ENCODE measurements around the gene CADM4. TPM values are rescaled to one million over a fixed set of nuclear protein-coding genes. Genes with fewer than 3 reads are reported as not detected.
A peak's percentile ranks its signal among the peaks of the same experiment; 100 is the strongest.

Gene CADM4
- total and polyA plus RNA-seq, 9 of the 15 experiments (the other 6 are each of a cell fraction or from before 2014, with no cell fraction given), result 0.03 to 4.6 (median 1.3) TPM

DNA sequence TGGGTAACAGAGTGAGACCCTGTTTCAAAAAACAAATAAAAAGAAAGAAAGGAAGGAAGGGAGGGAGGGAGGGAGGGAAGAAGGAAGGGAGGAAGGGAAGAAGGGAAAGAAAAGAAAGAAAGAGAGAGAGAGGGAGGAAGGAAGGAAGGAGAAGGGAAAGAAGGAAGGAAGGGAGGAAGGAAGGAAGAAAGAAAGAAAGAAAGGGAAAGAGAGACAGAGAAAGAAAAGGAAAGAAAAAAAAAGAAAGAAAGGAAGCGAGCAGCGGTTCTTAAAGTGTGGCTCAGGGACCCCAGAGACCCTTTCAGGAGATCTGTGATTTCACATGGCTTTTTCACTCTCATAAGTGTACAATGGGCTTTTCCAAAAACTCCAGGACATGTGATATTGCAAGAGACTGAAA, 9.9 kb upstream of the CADM4 start:
- intact Hi-C loops (cut with micrococcal nuclease) (no loop called here), in situ Hi-C loops (cut with MboI) (no loop called here)
- Histone ChIP-seq H3K9ac (ENCODE audit: insufficient read depth in 1 of 2, low read depth in 2 of 2, low read length in 2 of 2) (no peak overlapping the region), H3K4me1 (replicated peaks in 1 of 2; ENCODE audit: control insufficient read depth in 2 of 2, insufficient read depth in 2 of 2, low read length in 2 of 2) (peaks cover 0 to 3% of the 10 kb centered on the region in 2 experiments; a peak in 1 of 5 replicates), H3K9me3 (replicated peaks; ENCODE audit: control insufficient read depth, insufficient read depth, low read depth, low read length) (no peaks in the 10 kb centered on the region; the same call in 1 of the 2 replicates), H4K20me1 (replicated peaks; ENCODE audit: control insufficient read depth, insufficient read depth, low read length) (no peaks in the 10 kb centered on the region), H3K27me3 (ENCODE audit: control insufficient read depth in 2 of 2, insufficient read depth in 2 of 2, low read length in 2 of 2) (no peaks in the 10 kb centered on the region), H3K4me3 (no peak overlapping the region), H3K36me3 (ENCODE audit: control insufficient read depth, insufficient read depth, low read length) (peaks cover 15% of the 10 kb centered on the region; the same call in 2 of the 3 replicates), H3K4me2 (ENCODE audit: insufficient read depth, low read length) (no peak overlapping the region), H3K9me1 (ENCODE audit: control insufficient read depth, insufficient read depth, low read length) (no peaks in the 10 kb centered on the region), H3K79me2 (ENCODE audit: control insufficient read depth, insufficient read depth, low read length) (no peaks in the 10 kb centered on the region), H3K27ac (ENCODE audit: extremely low read depth, low read depth, low read length) (no peak overlapping the region), H2AFZ (ENCODE audit: low read depth, low read length) (no peak overlapping the region)
- FAIRE-seq, result no peak
- TF ChIP-seq RBM15 (IDR thresholded peaks at IDR 0.05; ENCODE audit: insufficient read depth, low read length), result no peak
- TF ChIP-seq, protein P1, sequence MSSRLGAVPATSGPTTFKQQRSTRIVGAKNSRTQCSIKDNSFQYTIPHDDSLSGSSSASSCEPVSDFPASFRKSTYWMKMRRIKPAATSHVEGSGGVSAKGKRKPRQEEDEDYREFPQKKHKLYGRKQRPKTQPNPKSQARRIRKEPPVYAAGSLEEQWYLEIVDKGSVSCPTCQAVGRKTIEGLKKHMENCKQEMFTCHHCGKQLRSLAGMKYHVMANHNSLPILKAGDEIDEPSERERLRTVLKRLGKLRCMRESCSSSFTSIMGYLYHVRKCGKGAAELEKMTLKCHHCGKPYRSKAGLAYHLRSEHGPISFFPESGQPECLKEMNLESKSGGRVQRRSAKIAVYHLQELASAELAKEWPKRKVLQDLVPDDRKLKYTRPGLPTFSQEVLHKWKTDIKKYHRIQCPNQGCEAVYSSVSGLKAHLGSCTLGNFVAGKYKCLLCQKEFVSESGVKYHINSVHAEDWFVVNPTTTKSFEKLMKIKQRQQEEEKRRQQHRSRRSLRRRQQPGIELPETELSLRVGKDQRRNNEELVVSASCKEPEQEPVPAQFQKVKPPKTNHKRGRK (tag; IDR thresholded peaks at IDR 0.05), result peak; percentile 48; the same call in 1 of the 2 replicates
- no peak for TF ChIP-seq MIER1 (IDR thresholded peaks at IDR 0.05; ENCODE audit: low read depth)
- no peak for TF ChIP-seq SP1 (CRISPR knock-in tag; IDR thresholded peaks at IDR 0.05)
- TF ChIP-seq, protein P2, sequence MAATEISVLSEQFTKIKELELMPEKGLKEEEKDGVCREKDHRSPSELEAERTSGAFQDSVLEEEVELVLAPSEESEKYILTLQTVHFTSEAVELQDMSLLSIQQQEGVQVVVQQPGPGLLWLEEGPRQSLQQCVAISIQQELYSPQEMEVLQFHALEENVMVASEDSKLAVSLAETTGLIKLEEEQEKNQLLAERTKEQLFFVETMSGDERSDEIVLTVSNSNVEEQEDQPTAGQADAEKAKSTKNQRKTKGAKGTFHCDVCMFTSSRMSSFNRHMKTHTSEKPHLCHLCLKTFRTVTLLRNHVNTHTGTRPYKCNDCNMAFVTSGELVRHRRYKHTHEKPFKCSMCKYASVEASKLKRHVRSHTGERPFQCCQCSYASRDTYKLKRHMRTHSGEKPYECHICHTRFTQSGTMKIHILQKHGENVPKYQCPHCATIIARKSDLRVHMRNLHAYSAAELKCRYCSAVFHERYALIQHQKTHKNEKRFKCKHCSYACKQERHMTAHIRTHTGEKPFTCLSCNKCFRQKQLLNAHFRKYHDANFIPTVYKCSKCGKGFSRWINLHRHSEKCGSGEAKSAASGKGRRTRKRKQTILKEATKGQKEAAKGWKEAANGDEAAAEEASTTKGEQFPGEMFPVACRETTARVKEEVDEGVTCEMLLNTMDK (IDR thresholded peaks at IDR 0.05; ENCODE audit: borderline replicate concordance, insufficient read depth, low read depth, low read length, poor library complexity, severe bottlenecking), result no peak
- 86% methylated on average over 2 of the region's 2 CpGs for WGBS (ENCODE audit: insufficient coverage, low coverage, missing lambda C conversion rate)
- ATAC-seq, result no peak
- DNase-seq (ENCODE audit: extremely low read depth in 1 of 4, low spot score in 3 of 4), result no peak
- ChIA-PET CTCF (ENCODE audit: low intra/inter-chr PET ratio) (no interaction called here), POLR2A (interaction anchor here (0.7 to 0.8 kb wide), 3 partner anchors 10 to 103 kb away, joined by 3 to 4 read pairs (median 3); no protein-coding TSS in a partner anchor)
- no TSS peak for BruUV-seq (replicated peaks)
